ENCODE results near the gene CCDC60.

GRCh38 chr12:119412811-119413794, 78.6 kb downstream of the CCDC60 start:
- TF ChIP-seq, protein P1, sequence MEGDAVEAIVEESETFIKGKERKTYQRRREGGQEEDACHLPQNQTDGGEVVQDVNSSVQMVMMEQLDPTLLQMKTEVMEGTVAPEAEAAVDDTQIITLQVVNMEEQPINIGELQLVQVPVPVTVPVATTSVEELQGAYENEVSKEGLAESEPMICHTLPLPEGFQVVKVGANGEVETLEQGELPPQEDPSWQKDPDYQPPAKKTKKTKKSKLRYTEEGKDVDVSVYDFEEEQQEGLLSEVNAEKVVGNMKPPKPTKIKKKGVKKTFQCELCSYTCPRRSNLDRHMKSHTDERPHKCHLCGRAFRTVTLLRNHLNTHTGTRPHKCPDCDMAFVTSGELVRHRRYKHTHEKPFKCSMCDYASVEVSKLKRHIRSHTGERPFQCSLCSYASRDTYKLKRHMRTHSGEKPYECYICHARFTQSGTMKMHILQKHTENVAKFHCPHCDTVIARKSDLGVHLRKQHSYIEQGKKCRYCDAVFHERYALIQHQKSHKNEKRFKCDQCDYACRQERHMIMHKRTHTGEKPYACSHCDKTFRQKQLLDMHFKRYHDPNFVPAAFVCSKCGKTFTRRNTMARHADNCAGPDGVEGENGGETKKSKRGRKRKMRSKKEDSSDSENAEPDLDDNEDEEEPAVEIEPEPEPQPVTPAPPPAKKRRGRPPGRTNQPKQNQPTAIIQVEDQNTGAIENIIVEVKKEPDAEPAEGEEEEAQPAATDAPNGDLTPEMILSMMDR (IDR thresholded peaks at IDR 0.05) = peak; percentile 19 to 88 (median 82)
- no peak for TF ChIP-seq POLR2A (IDR thresholded peaks at IDR 0.05)
